ENCODE results near the gene CARMIL3.

CARMIL3 gene

GRCh38 chr14:24080142-24080530, 28.3 kb downstream of the CARMIL3 start:
- no peak for DNase-seq

DNA sequence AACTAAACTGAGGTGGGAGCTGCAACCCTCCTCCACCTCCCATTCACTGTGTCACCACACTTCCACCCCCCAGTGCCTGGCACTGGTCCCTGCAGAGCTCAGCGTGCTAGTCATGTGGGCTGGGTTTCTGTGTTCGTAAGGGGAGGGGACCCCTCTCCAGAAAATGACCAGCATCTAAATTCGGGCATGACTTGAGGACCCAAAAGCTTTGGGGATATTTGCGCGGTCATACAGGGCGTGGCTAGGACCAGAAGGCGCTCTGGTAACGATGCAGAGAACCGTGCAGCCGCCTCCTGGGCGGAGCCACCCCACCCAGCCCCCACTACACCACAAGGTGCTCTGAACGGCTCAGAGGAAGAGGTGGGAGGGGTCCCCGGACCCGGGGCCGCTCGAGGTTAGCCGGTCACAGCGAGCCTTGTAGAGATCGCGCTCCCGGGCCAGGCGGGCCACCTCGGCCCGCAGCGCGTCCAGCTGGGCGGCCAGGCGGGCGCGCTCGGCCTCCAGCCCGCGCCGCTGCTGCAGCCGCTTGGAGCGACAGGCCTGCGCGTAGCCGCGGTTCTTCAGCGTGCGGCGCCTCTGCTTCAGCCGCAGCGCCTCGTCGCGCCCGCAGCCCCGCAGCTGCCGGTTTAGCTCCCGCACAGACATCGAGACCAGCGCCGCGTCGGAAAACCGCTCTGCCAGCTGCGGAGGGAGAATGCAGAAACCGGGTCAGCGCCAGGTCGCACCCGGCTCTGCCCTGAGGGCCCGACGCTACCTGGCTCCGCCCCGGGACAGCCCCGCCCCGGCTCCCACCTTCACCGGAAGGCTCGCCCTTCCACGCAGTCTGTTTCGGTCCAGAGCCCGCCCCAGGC, 29.3 kb downstream of the CARMIL3 start:
- peak; percentile 82 for DNase-seq

DNA sequence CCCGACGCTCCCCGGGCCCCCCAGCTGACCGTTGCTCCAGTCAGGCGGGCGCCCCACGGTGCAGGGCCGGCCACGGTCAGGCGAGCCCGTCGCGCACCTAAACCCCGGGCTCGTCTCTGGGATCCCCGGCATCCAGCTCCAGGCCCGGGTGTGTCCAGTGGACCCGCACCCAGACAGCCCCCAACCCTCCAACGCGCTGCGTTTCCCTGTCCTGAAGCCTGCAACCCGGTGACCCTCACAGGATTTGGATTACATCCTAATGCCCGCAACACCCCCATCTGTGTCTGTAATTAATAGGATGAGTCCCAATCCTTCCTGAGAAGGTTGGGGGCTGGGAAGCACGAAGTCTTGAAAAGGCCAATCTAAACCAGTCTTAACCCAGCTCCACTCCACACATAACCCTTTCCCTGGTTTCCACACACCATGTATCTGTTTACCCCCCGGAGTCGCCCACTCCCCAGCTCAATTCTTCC, 30.0 kb downstream of the CARMIL3 start:
- DNase-seq, result no peak

- DNase-seq, result no peak
Observed at GRCh38 chr14:24082411-24083080, 30.7 kb downstream of the CARMIL3 start.

GRCh38 chr14:24083462-24083861, 31.7 kb downstream of the CARMIL3 start:
- no peak for DNase-seq

DNA sequence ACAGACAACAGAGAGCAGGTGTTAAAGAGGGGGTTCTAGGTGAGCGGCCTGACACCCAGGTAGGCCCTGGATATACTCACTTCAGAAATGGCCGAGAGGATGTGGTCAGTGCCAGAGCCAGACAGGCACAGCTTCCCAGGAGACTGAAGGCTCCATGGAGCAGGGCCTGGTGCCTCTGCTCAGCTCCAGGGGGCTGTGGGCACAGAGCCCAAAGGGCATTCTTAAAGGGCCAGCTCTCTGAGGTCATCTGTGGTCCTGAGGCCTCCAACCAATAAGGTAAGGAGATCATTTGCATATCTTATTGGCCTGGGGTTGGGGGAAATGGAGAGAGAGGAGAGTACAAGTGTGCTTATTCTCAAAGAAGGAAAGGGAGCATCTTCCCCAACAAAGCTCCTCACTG, 32.6 kb downstream of the CARMIL3 start:
- no peak for DNase-seq

GRCh38 chr14:24085215-24085614, 33.4 kb downstream of the CARMIL3 start:
- DNase-seq, result no peak

DNA sequence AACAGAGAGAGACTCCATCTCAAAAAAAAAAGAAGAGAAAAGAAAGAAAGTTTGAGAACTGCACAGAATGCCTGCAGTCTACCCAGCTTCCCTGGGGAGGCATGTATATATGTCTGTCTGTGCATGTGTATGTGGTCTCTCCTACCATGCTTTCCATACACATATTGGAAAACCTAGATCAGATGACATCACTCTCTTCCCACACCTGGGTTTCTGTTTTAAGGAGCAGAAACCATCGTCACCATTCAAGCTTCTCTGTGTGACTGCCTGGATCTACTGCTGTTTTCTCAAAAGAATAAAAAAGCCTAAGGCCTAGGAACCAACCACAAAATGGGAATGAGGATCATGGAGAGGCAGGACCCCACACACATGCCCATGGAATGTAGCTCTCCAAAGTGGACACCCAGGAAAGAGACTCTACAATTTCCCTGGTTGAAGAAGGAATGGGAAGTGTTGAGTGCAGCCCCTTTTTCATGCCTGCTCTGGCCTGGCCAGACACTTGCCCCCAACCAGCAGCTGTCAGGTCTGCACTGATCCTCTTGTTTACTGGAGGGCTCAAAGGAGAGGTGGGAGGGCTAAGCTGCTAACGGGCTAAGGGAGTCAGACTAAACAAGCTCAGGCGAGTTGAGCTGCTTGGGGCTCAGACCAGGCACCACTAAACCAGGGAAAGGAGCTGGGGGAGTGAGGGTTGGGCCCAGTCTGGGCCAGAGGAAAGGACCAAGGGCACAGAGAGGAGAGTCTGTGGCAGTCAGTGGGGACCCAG, 34.6 kb downstream of the CARMIL3 start:
- no peak for DNase-seq

DNA sequence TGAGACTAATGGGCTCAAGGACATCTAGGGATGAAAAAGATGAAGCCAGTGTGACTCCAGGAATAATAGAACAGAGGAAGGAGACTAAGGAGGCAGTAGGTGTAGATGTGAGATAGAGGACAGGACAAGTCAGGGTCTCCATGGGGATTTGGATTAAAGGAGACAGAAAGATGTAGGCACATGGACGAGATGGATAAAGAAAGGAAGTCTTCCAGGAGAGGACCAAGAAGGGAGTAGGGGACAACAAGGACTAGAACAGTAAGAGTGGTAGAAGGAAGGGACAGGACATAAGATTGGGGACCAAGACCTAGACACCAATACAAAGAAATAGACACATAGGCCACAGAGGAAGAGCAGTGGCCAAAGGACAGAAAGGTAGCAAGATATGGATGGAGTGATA, 35.2 kb downstream of the CARMIL3 start:
- no peak for DNase-seq

DNA sequence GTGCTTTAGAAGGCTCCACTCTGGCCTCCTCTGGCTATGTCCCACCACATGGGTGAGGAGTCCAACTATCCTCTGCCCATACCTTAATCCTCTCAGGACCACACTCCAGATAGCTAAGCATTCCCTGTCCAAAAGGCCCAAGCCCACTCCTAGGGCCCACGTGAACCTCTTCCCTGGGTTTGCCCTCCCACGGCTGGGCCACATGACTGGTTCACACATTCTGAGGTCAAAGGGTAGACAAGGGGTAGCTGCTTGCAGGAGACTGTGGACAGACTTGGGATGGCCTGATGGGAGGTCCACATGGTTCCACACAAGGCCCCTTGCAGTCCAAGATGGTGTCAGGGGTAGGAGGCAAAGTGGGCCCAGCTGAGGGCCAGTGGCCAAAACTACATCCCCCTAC, 36.3 kb downstream of the CARMIL3 start:
- DNase-seq, result no peak

DNA sequence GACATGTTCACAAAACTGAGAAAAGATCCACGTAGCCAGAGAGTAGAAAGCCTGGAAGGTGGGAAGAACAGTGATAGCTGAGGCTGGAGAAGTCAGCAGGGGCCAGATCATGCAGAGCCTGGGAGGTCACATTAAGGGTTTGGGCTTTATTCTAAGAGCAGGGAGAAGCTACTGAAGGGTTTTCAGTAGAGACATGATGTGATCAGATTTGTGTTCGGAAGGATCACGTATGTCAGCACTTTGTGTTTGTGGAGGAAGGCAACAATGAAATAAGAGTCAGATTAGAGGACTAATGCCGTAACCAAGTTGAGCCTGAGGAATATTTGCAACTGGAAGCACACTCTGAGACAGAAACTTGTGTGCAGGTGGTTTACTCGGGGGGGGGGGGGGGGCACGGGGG, 38.1 kb downstream of the CARMIL3 start:
- DNase-seq, result no peak

DNA sequence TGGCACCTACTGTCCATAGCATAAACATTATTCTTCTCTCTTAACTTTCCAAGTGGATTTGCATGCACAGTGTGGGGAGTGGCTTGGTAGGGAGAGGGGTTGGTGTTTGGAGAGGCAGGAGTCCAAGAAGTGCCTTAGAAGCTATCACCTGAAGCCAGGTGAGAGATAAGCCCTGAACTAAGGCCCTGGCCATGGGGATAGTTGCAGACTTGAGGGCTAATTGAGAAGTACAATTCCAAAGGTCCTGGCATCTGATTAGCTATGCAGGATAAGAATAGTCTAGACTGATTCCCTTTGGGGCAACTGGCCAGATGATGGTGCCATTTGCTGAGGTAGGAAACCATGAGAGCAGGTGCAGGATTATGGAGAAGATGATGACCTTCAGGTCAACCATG, 40.3 kb downstream of the CARMIL3 start:
- no peak for DNase-seq

GRCh38 chr14:24092505-24093206, 40.8 kb downstream of the CARMIL3 start:
- no peak for DNase-seq

- DNase-seq, result no peak
Observed at GRCh38 chr14:24093207-24093900, 41.5 kb downstream of the CARMIL3 start.

- peak; percentile 91 for DNase-seq
Observed at GRCh38 chr14:24093901-24094840, 42.4 kb downstream of the CARMIL3 start, which contains the start of gene PCK2. Gene PCK2 (plus strand): TSS chr14:24094311. CDS start chr14:24094406, 95 bp downstream.

GRCh38 chr14:24094841-24095270, 43.0 kb downstream of the CARMIL3 start:
- DNase-seq, result no peak

DNA sequence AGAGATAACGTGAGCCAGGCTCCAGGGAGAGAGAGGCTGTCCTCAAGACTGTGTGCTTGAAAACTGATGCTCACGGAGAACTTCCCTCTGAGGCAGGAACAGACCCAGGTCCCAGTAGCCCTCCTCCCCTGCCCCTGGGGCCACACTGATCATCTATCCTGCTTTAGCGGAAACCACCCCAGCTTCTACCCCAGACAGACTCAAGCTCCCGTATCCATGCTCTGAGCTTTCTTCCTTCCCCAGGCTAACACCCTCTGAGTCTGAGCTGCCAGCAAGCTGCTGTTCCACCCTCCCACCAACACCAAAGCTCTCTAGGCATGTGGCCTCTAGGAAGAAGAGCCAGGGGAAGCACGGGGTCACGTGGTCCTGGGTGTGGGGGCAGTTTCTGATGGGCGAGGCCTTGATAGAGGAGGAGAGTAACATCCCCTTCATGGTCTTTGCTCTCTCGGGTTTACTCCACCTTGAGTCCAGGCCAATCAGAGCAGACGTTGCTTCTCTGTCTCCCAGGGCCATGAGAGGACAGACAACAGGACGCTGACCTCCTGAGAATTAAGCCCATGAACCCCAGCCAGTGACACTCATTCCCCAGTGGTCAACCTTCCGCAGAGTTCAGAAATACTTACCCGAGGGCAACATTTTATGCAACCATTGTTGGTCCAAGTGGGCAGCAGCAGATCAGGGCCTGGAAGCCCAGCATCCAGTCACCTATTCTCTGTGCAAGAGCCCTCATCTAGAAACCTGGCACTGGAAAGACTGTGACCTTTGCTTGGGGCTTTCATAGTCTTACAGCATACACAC, 43.7 kb downstream of the CARMIL3 start:
- DNase-seq, result peak; percentile 82

- DNase-seq, result no peak
Observed at GRCh38 chr14:24096545-24097181, 44.9 kb downstream of the CARMIL3 start.

DNA sequence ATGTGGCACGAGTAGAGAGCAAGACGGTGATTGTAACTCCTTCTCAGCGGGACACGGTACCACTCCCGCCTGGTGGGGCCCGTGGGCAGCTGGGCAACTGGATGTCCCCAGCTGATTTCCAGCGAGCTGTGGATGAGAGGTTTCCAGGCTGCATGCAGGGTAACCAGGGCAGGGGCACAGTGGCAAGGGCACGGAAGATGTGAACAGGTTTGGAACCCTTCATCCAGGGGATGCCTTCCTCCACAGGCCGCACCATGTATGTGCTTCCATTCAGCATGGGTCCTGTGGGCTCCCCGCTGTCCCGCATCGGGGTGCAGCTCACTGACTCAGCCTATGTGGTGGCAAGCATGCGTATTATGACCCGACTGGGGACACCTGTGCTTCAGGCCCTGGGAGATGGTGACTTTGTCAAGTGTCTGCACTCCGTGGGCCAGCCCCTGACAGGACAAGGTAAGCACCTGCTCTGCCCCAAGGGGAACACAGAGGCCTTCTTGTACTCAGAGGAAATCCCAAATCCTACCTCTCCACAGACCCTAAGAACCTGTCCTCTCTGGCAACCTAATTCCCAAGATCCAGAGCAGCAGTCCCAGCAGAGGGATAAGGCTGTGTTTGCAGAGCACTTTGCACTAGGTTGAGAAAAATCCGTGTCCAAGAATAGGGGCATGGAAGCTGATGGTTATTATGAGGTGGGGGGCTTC, 46.6 kb downstream of the CARMIL3 start:
- no peak for DNase-seq

Data from activated CD8-positive, alpha-beta memory T cell treated with anti-CD3 and anti-CD28 coated beads, Interleukin-2, amount 50 U/mL, for 48 hours (primary cell).